Sciatic nerve (tissue), 2 donors: Measurements from ENCODE around the gene RUFY1. TPM values are rescaled to one million over a fixed set of nuclear protein-coding genes. Genes with fewer than 3 reads are reported as not detected.
"Not testable (repeated sequence)": the region's sequence is repeated elsewhere in the genome, so short reads cannot be mapped to it uniquely, and the experiment has no call there.

Source experiments
- ATAC-seq: fragments of 200-7000 bp; cut with Tn5 transposase; one replicate; pipeline ENCODE4 v1.9.1; 2020; ENCODE audit warnings: mild to moderate bottlenecking, moderate library complexity
- DNase-seq: peaks from one replicate; pipeline ENCODE4 v3.0.0-alpha.2; 2020; ENCODE audit warnings: low spot score
- intact Hi-C: fragments of 100-400 bp; cut with DNase I; formaldehyde crosslinking; loops from one replicate; pipeline ENCODE4 v1.14.2; 2022
- total RNA-seq: library from RNA; stranded (reverse); fragmentation: NEBNext Ultra II Directional; extraction: Animal tissue kit (Norgen Biotek cat#: 25700); gene quantifications from one replicate; pipeline ENCODE4 v1.2.1, GENCODE V29; 2021
- donor health status: DM: no; HTN: no; CAD: no.
- donor health status: DM: no; HTN: no; CAD: no.

The RUFY1 gene
- total RNA-seq, 1 donor from 2014 or later, result 52.1 TPM

DNA sequence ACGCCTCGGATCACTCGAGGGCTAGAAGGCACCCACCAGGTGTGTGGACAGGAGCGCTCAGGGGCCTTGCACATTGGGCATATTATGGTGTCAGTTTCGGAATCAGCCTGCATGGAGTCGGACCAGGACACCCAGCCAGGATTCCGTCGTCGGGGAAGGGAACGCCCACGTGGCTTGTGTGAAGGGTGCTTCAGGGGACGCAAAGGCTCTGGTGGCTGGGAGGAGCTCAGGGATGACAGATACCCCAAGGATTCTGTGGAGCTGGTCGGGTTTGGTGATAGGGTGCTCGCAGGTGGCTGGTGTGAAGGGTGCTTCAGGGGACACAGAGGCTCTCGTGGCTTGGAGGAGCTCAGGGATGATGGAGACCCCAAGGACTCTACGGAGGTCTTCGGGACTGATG, 92.3 kb downstream of the RUFY1 start:
- intact Hi-C loops, ATAC-seq, DNase-seq: not testable (repeated sequence)

DNA sequence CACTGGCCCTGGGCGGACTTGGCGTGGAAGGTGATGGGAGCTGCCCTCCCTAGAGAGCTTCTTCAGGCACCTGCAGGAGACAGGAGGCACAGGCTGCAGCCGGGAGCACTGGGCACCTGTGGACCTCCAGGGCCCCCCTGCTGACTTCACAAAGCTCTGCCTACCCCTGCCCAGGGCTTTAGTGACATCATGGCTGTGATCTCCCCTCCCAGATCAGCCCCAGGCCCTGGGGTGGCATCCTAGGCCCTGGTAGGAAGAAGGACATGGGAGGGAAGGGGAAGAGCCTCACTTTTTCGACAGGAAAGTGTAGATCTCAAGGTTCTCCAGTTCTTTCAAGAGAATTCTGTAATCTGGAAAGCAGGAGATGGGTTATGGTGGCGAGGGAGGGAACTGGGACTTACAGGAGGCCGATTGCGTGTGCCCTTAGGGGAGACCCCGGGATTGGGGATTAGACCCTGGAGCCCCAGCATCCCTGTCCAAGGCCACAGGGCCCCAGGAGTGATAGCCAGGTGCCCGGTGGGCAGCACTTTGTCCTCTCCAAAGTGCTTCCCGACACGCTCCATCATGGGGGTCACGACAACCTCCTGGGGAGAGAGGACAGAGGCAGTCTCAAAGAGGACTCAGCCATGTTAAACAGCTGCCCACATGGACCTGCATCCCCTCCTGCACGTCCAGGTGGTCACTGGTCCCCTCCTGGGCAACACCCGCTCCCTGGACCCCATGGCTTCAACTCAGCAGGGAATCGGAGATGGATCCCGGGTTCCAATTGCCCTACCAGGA, 93.0 kb downstream of the RUFY1 start:
- intact Hi-C loops, DNase-seq, ATAC-seq: not testable (repeated sequence)

DNA sequence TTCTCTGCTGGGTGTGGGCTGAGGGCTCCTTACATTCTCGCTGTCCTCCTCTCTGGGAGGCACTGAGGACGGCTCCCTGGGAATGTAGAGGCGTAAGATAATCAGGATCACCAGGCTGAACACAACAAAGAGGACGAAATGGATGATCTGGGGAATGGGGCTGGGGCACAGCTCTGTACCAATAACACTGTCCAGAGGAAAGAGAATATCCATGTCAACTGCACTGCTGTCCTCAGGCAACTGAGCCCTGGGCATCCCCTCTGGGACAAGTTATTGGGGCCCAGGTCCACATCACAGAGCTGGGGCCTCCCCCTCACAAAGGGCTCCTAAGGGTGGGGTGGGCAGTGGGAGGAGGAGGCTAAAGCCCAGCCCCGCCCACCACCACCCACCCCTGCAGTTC, 94.4 kb downstream of the RUFY1 start:
- not testable (repeated sequence) for ATAC-seq, DNase-seq
- intact Hi-C loops, result loop anchor here (5.0 kb wide), 1 partner anchor 917 kb away; no protein-coding TSS in a partner anchor

DNA sequence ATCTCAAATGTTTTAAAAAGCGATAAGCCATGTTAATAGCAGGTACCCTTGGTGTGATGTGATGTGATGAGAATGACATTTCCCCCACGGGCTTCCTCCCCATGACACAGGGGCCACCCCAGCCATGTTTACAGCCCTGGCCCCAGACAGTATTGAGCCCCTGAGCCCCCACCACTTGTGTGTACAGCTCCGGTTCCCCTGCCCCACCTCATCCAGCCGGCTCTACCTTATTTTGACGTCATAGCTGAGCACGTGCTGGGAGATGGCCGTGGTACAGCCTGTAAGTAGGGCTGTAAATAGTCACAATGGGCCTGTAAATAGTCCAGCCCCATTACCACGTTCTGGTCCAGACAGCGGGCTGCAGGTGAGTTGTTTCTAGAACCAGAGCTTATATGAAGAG, 98.1 kb downstream of the RUFY1 start:
- intact Hi-C loops, result loop anchor here (5.0 kb wide), 1 partner anchor 921 kb away; no protein-coding TSS in a partner anchor
- ATAC-seq, result peak; percentile 26
- no peak for DNase-seq

DNA sequence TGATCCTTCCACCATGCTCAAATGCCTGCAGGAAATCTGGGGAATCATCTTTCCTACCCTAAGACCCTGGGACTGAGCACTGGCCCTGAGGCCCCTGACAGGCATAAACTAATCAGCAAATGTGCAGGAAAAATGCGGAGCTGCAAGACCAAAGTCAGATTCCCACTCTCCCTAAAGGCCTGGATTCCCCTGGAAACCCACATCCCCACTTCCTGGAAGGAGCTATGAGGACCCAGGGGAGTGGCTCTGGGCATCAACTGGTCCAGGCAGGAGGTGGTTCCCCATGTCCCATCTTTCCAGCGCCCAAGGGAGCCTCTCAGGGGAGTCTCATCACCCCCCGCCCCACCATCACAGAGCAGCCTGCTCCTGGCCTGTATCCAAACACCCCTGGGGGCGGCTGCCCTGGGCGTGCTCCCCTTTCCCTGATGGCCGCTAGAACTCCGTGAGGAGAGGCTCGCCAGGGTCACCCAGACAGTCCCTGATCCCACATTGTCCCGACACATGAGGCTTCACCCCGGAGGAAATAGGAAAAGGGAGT, 98.9 kb downstream of the RUFY1 start:
- ATAC-seq, result peak; percentile 22
- intact Hi-C loops, result loop anchor here (5.0 kb wide), 1 partner anchor 922 kb away; no protein-coding TSS in a partner anchor
- DNase-seq, result not testable (repeated sequence)

DNA sequence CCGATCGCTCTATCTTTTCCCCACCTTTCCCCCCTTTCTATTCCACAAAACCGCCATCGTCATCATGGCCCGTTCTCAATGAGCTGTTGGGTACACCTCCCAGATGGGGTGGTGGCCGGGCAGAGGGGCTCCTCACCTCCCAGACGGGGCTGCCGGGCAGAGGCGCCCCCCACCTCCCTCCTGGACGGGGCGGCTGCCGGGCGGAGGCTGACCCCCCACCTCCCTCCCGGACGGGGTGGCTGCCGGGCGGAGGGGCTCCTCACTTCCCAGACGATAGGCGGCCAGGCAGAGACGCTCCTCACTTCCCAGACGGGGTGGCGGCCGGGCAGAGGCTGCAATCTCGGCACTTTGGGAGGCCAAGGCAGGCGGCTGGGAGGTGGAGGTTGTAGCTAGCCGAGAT, 99.9 kb downstream of the RUFY1 start:
- intact Hi-C loops, DNase-seq, ATAC-seq: not testable (repeated sequence)

DNA sequence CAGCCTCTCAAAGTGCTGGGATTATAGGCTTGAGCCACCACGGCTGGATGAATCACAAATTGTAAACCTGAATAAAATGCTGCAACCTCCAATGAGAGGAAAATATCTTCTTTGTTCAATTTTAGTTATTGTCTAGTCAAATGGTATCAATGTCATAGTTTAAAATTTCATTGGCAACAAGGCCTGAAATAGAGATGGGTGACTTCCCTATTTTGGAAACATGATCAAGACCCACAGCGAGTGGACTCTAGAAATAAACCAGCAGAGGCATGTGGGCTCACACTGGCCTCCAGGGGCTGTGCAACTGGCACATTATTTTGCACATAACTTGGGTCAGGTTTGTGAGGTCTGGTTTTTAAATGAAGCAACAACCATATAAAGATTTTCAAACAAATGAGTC, 102.8 kb downstream of the RUFY1 start:
- ATAC-seq, intact Hi-C loops: not testable (repeated sequence)

GRCh38 chr5:179657302-179658178, 107.2 kb downstream of the RUFY1 start:
- DNase-seq, intact Hi-C loops: not testable (repeated sequence)
- ATAC-seq, result peak; percentile 93

More for the DNA sequence above, 102.8 kb downstream of the RUFY1 start:
- not testable (repeated sequence) for DNase-seq

GRCh38 chr5:179658179-179658856, 108.0 kb downstream of the RUFY1 start:
- intact Hi-C loops, DNase-seq: not testable (repeated sequence)
- ATAC-seq, result peak; percentile 47

Other genes starting within 250 kb of the RUFY1 start
- gene ADAMTS2, start 205.1 kb upstream of the RUFY1 start, total RNA-seq, result 25.3 TPM
- gene HNRNPH1, start 73.1 kb downstream of the RUFY1 start, total RNA-seq, result 673 TPM
- gene CBY3, start 130.5 kb downstream of the RUFY1 start, total RNA-seq, result not detected
- 542 TPM for gene CANX, start 148.4 kb downstream of the RUFY1 start, total RNA-seq
- 32.5 TPM for gene MAML1, start 182.3 kb downstream of the RUFY1 start, total RNA-seq
- gene LTC4S, start 243.4 kb downstream of the RUFY1 start, total RNA-seq, result 21.7 TPM